GM19099 (cell line): ENCODE data around the gene CP.
A peak's percentile ranks its signal among the peaks of the same experiment; 100 is the strongest.

Source experiments
- POLR2A ChIP-seq: IDR thresholded peaks from 3 replicates; pipeline ENCODE4 v1.6.1; 2011; ENCODE audit warnings: low read depth; ENCODE audit not compliant: insufficient read length; ENCODE audit errors: extremely low read depth

The CP gene

DNA sequence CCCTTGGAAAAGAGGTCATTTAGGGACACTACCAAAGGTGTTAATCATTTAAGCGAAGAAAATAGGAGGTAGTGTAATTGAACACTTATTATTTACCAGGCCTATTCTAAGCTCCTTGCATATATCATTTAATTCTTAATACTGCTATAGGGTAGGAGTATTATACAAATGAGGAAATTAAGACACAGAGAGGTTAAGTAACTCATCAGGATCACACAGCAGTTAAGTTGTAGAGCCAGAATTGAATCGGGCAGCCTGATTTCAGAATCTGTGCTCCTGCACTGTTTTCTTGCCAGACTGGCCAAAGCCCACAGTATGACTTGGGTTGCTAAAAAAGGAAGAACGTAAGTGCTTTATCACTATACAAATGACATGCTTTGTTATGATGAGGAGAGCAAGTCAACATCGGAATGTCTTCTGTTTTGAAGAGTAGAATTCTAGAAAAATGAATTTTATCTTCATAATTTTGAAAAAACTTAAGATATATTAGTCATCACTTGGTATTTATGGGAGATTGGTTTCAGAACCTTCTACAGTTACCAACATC, 60.8 kb downstream of the CP start:
- TF ChIP-seq POLR2A: no peak

DNA sequence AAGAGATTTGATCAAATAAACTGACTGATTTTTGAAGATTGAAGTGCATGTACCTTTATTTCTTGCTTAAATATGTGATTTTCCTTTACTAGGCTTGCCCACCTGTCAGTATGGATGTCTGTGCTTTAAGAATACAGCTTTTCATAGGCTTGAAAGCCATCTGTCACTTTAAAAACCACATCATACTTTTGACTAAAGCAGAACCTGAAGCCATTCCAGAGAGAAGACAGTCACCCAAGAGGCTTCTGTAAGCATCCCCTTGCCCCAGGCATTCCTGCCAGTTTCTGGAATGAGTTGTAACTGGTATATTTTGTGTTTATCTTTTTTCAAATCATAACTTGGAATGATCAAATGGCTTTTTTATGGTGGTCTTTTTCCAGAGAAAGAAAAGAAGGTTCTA, 68.2 kb downstream of the CP start:
- no peak for TF ChIP-seq POLR2A

GRCh38 chr3:149152420-149152819, 69.2 kb downstream of the CP start:
- TF ChIP-seq POLR2A: no peak

DNA sequence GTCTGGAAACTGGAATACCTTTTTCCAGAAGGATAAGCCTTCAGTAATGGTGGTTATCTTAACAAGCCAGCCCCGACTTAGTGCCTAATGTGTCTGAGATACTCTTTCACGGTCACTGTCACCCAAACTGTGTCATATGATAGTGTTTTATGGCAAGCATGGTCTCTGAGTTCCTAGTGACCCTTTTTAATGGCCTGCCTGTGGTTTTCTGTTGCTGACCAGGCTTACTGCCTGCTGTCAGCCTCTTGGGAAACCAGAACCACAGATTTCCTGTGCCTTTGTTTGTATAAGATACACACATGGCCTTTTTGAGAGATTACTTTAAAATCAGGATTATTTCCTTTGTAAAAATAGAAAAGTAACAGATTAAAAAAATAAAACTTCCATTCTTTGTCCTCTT, 69.8 kb downstream of the CP start:
- no peak for TF ChIP-seq POLR2A

- no peak for TF ChIP-seq POLR2A
These were observed 71.2 kb downstream of the CP start for GRCh38 chr3:149150436-149150835.

DNA sequence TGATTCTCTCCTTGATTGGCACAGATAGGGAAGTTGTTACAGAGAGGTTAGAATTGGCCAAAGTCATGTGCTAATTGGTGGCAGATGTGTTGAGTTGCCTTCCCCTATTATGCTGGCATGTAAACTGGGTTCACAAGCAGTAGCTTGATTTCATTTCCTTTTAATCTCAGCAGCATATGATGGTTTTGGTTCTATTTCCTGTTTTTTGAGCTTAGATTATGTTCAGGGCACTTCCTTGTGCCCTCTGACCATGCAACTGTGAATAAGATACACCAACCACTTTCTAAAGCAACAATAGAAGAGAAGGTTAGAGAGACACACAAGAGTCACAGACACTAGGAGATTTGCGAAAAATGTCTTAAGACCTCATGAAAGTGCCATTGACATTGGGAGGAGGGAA, 75.7 kb downstream of the CP start:
- TF ChIP-seq POLR2A: no peak

GRCh38 chr3:149145356-149145755, 76.3 kb downstream of the CP start:
- TF ChIP-seq POLR2A: no peak

DNA sequence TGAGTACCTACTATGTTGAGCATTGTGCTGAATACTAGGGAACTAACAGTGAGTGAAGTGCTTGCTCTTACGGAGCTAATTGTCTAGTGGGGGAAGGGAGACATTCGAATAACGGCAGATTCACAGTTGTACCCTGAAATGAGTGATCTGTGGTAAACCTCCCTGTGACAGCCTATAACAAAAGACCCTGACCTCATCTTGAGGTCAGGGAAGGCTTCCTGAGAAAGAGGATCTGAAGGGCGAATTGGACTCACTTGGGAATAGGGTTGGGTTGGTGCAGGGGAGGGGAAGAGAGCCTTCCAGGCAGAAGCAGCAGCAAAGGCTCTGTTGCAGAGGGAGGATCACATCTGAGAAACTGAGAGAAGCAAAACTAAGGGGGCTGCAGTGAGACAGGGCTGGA, 78.9 kb downstream of the CP start:
- no peak for TF ChIP-seq POLR2A

GRCh38 chr3:149134575-149134974, 87.1 kb downstream of the CP start:
- no peak for TF ChIP-seq POLR2A

DNA sequence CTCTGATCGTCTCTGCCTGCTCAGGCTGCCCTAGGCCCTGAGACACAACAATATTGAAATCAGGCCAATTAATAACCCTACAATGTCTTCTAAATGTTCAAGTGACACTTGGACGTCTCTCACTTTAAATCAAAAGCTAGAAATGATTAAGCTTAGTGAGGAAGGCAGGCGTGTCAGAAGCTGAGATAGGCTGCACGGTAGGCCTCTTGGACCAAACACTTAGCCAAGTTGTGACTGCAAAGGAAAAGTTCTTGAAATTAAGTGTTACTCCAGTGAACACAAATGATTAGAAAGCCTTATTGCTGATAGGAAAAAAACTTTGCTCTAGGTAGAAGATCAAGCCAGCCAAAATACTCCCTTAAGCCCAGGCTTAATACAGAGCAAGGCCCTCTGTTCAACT, 90.0 kb downstream of the CP start:
- TF ChIP-seq POLR2A: no peak

GRCh38 chr3:149129326-149130205, 92.1 kb downstream of the CP start, which contains the start of gene HPS3:
HPS3 (plus strand) TSS chr3:149129638; CDS start chr3:149129724, 86 bp downstream.
- peak; percentile 94 for TF ChIP-seq POLR2A

GRCh38 chr3:149128821-149129220, 92.8 kb downstream of the CP start:
- no peak for TF ChIP-seq POLR2A

DNA sequence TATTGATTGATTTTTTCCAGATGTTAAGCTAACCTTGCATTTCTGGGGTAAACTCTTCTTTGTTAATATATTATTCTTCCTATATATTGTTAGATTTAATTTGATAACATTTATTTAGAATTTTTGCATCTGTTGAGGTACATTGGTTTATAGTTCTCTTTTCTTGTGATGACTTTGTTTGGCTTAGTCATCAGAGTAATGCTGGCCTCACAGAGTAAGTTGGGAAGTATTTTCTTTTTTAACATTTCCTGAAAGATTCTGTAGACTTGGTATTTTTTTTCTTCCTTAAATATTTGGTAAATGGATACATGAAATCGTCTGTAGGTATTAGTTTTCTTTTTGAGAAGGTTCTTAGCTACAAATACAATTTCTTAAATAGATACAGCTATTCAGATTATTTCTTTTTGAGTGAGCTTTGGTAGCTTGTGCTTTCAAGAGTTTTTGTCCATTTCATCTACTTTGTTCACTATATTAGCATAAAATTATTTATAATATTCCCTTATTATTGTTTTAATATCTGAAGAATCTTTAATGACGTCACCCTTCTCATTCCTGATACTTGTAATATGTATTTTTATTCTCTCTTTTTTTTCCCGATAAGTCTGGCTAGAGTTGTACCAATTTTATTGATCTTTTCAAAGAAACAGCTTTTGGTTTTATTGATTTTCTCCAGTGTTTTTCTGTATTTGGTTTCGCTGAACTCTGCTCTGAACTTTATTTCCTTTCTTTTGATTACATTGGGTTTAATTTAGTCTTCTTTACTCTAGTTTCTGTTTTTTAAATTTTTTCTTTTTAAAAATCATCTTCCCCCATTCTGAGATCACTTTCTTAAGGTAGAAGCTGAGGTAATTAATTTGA, 98.7 kb downstream of the CP start:
- no peak for TF ChIP-seq POLR2A
